ENCODE results near the gene PLEKHM3. TPM values are rescaled to one million over a fixed set of nuclear protein-coding genes. Genes with fewer than 3 reads are reported as not detected.

Gene PLEKHM3
- total RNA-seq, 2 donors from 2014 or later = 20.5 to 21.8 TPM

- DNase-seq (ENCODE audit: low spot score) (no peak), ATAC-seq (ENCODE audit: insufficient number of reproducible peaks, low FRiP score, low read depth) (no peak)
- Histone ChIP-seq H3K9me3 (no peaks in the 10 kb centered on the region), H3K4me1 (ENCODE audit: control insufficient read depth in 1 of 2, low read depth in 2 of 2) (peaks cover 0 to 4% of the 10 kb centered on the region in 2 donors), H3K36me3 (no peaks in the 10 kb centered on the region), H3K27ac (no peak overlapping the region), H3K4me3 (no peak overlapping the region), H3K27me3 (replicated peaks; ENCODE audit: insufficient read depth) (no peaks in the 10 kb centered on the region)
- no peak for TF ChIP-seq CTCF (IDR thresholded peaks at IDR 0.05)
These were observed 17.1 kb upstream of the PLEKHM3 start for GRCh38 chr2:208042450-208042849.

GRCh38 chr2:208042041-208042440 lies 16.7 kb upstream of the PLEKHM3 start:
- DNase-seq (ENCODE audit: low spot score) (no peak), ATAC-seq (ENCODE audit: insufficient number of reproducible peaks, low FRiP score, low read depth) (no peak)
- no peaks in the 10 kb centered on the region for H3K9me3 ChIP-seq
- H3K27me3 ChIP-seq (replicated peaks; ENCODE audit: insufficient read depth) = no peaks in the 10 kb centered on the region
- H3K36me3 ChIP-seq = no peaks in the 10 kb centered on the region
- no peak overlapping the region for H3K27ac ChIP-seq
- no peak for TF ChIP-seq CTCF (IDR thresholded peaks at IDR 0.05)
- peaks cover 0 to 4% of the 10 kb centered on the region in 2 donors for H3K4me1 ChIP-seq (ENCODE audit: control insufficient read depth in 1 of 2, low read depth in 2 of 2)
- no peak overlapping the region for H3K4me3 ChIP-seq

- no peaks in the 10 kb centered on the region for H3K27me3 ChIP-seq (replicated peaks; ENCODE audit: insufficient read depth)
- no peaks in the 10 kb centered on the region for H3K9me3 ChIP-seq
- H3K27ac ChIP-seq = no peak overlapping the region
- peaks cover 0 to 4% of the 10 kb centered on the region in 2 donors for H3K4me1 ChIP-seq (ENCODE audit: control insufficient read depth in 1 of 2, low read depth in 2 of 2)
- peak; percentile 36 for DNase-seq (ENCODE audit: low spot score)
- TF ChIP-seq CTCF (IDR thresholded peaks at IDR 0.05) = peak; percentile 64
- peak; percentile 62 for ATAC-seq (ENCODE audit: insufficient number of reproducible peaks, low FRiP score, low read depth)
- no peaks in the 10 kb centered on the region for H3K36me3 ChIP-seq
- H3K4me3 ChIP-seq = no peak overlapping the region
These were observed 15.2 kb upstream of the PLEKHM3 start for GRCh38 chr2:208040199-208041171.

- H3K4me1 ChIP-seq (ENCODE audit: control insufficient read depth in 1 of 2, low read depth in 2 of 2) = peaks cover 0 to 4% of the 10 kb centered on the region in 2 donors
- H3K27ac ChIP-seq = no peak overlapping the region
- DNase-seq (ENCODE audit: low spot score) (no peak), ATAC-seq (ENCODE audit: insufficient number of reproducible peaks, low FRiP score, low read depth) (no peak)
- TF ChIP-seq CTCF (IDR thresholded peaks at IDR 0.05) = no peak
- H3K36me3 ChIP-seq = no peaks in the 10 kb centered on the region
- H3K27me3 ChIP-seq (replicated peaks; ENCODE audit: insufficient read depth) = no peaks in the 10 kb centered on the region
- H3K4me3 ChIP-seq = no peak overlapping the region
- H3K9me3 ChIP-seq = no peaks in the 10 kb centered on the region
These were observed 14.2 kb upstream of the PLEKHM3 start for GRCh38 chr2:208039376-208040110.
